Measurements from ENCODE around the gene TMUB1.

The TMUB1 gene

GRCh38 chr7:151114151-151115090 is 31.1 kb upstream of the TMUB1 start:
- Histone ChIP-seq H3K4me3 (ENCODE audit: low read depth, low read length) (no peak overlapping the region), H3K9me3 (no peaks in the 10 kb centered on the region), H3K27me3 (no peaks in the 10 kb centered on the region), H3K36me3 (peaks cover 33% of the 10 kb centered on the region), H3K4me1 (peaks cover 16% of the 10 kb centered on the region)
- DNase-seq, result no peak
- no peak for TF ChIP-seq CTCF (IDR thresholded peaks at IDR 0.05; ENCODE audit: low read depth, low read length)

- peak; percentile 79 for DNase-seq
- Histone ChIP-seq H3K36me3 (peaks cover 26% of the 10 kb centered on the region), H3K4me3 (ENCODE audit: low read depth, low read length) (no peak overlapping the region; the same call in 1 of the 2 replicates), H3K4me1 (peaks cover 16% of the 10 kb centered on the region), H3K27me3 (no peaks in the 10 kb centered on the region), H3K9me3 (no peaks in the 10 kb centered on the region)
- TF ChIP-seq CTCF (IDR thresholded peaks at IDR 0.05; ENCODE audit: low read depth, low read length), result peak; percentile 10; the same call in 1 of the 2 replicates
These were observed 30.3 kb upstream of the TMUB1 start for GRCh38 chr7:151113344-151114150.

GRCh38 chr7:151110941-151111645 is 27.8 kb upstream of the TMUB1 start:
- Histone ChIP-seq H3K4me3 (ENCODE audit: low read depth, low read length) (no peak overlapping the region), H3K9me3 (no peaks in the 10 kb centered on the region), H3K27me3 (no peaks in the 10 kb centered on the region), H3K4me1 (peaks cover 16% of the 10 kb centered on the region), H3K36me3 (peaks cover 13% of the 10 kb centered on the region)
- peak; percentile 85 for TF ChIP-seq CTCF (IDR thresholded peaks at IDR 0.05; ENCODE audit: low read depth, low read length)
- peak; percentile 81 for DNase-seq

- H3K9me3 ChIP-seq, result no peaks in the 10 kb centered on the region
- no peak overlapping the region for H3K4me3 ChIP-seq (ENCODE audit: low read depth, low read length)
- peaks cover 10% of the 10 kb centered on the region for H3K36me3 ChIP-seq
- DNase-seq, result no peak
- TF ChIP-seq CTCF (IDR thresholded peaks at IDR 0.05; ENCODE audit: low read depth, low read length), result no peak
- H3K27me3 ChIP-seq, result no peaks in the 10 kb centered on the region
- peaks cover 16% of the 10 kb centered on the region for H3K4me1 ChIP-seq
These were observed 27.1 kb upstream of the TMUB1 start for GRCh38 chr7:151110236-151110940.

GRCh38 chr7:151109094-151110048 is 26.1 kb upstream of the TMUB1 start:
- H3K4me3 ChIP-seq (ENCODE audit: low read depth, low read length), result no peak overlapping the region
- H3K4me1 ChIP-seq, result peaks cover 16% of the 10 kb centered on the region
- no peaks in the 10 kb centered on the region for H3K27me3 ChIP-seq
- no peak for TF ChIP-seq CTCF (IDR thresholded peaks at IDR 0.05; ENCODE audit: low read depth, low read length)
- H3K9me3 ChIP-seq, result no peaks in the 10 kb centered on the region
- peaks cover 11% of the 10 kb centered on the region for H3K36me3 ChIP-seq
- no peak for DNase-seq
